Measurements from ENCODE around the gene CRKL. TPM values are rescaled to one million over a fixed set of nuclear protein-coding genes. Genes with fewer than 3 reads are reported as not detected.

CRKL gene
- total RNA-seq, 1 donor from 2014 or later: 86.3 TPM

- TF ChIP-seq CTCF (IDR thresholded peaks at IDR 0.05; ENCODE audit: unreplicated experiment): no peak
- peak within 1 kb of the TSS; percentile 89 for H3K4me3 Mint-ChIP-seq (ENCODE audit: low read depth)
- H3K9me3 Mint-ChIP-seq (ENCODE audit: low read depth): no peaks in the 10 kb centered on the region
- no peaks in the 10 kb centered on the region for H3K27me3 Mint-ChIP-seq
- peaks cover 15% of the 10 kb centered on the region for H3K4me1 Mint-ChIP-seq (ENCODE audit: low read depth)
- peak within 1 kb of the TSS; percentile 97 for H3K27ac Mint-ChIP-seq
- no peaks in the 10 kb centered on the region for H3K36me3 Mint-ChIP-seq (ENCODE audit: insufficient read depth)
- DNase-seq (ENCODE audit: low spot score, unreplicated experiment): peak; percentile 86
Measured at GRCh38 chr22:21001601-21002325, 84.6 kb downstream of the CRKL start, which contains the start of gene THAP7. TSS of gene THAP7 (minus strand) at chr22:21002118. CDS start at chr22:21001911, 207 bp downstream.

Other genes starting within 250 kb of the CRKL start
- 0.40 and 0.74 TPM in 2 replicates for gene SERPIND1, start 143.3 kb upstream of the CRKL start, total RNA-seq
- gene PI4KA, start 58.6 kb upstream of the CRKL start, total RNA-seq: 125 and 140 TPM in 2 replicates
- gene SNAP29, start 58.4 kb upstream of the CRKL start, total RNA-seq: 20.4 and 20.6 TPM in 2 replicates
- 1.8 and 2.3 TPM in 2 replicates for gene AIFM3, start 49.8 kb downstream of the CRKL start, total RNA-seq
- 91.6 and 93.8 TPM in 2 replicates for gene LZTR1, start 64.9 kb downstream of the CRKL start, total RNA-seq
- gene THAP7, start 84.7 kb downstream of the CRKL start, total RNA-seq: 17.6 and 20.2 TPM in 2 replicates
- 0.36 and 0.57 TPM in 2 replicates for gene P2RX6, start 97.8 kb downstream of the CRKL start, total RNA-seq
- 1.1 and 1.3 TPM in 2 replicates for gene SLC7A4, start 115.2 kb downstream of the CRKL start, total RNA-seq
- gene LRRC74B, start 128.5 kb downstream of the CRKL start, total RNA-seq: 0.40 and 0.72 TPM in 2 replicates

All from progenitor cell of endocrine pancreas (in vitro differentiated cells).